HAP-1 (cell line): Measurements from ENCODE around the gene MEGF8.
A peak's percentile ranks its signal among the peaks of the same experiment; 100 is the strongest.
"Not testable (repeated sequence)": the region's sequence is repeated elsewhere in the genome, so short reads cannot be mapped to it uniquely, and the experiment has no call there.

Source experiments
- DNase-seq, 2 experiments: peaks; one replicate each; pipeline ENCODE4 v3.0.0-alpha.2; 2016 to 2020; ENCODE audit warnings: low spot score in 2 of 2
- H3K27me3 ChIP-seq: fragments of 250-450 bp; sonication (Bioruptor Pico); 2 replicates; pipeline ENCODE4 v1.5.1; 2020; ENCODE audit warnings: low read depth, mild to moderate bottlenecking, moderate library complexity
- H3K36me3 ChIP-seq: fragments of 250-450 bp; sonication (Bioruptor Pico); replicated peaks from 2 replicates; pipeline ENCODE4 v1.5.1; 2020; ENCODE audit warnings: mild to moderate bottlenecking
- H3K4me1 ChIP-seq: fragments of 250-450 bp; sonication (Bioruptor Pico); 2 replicates; pipeline ENCODE4 v1.5.1; 2020; ENCODE audit warnings: mild to moderate bottlenecking
- H3K4me3 ChIP-seq: fragments of 250-450 bp; sonication (Bioruptor Pico); 2 replicates; pipeline ENCODE4 v1.5.1; 2020; ENCODE audit warnings: mild to moderate bottlenecking, moderate library complexity
- H3K9me3 ChIP-seq: fragments of 250-450 bp; sonication (Bioruptor Pico); 2 replicates; pipeline ENCODE4 v1.5.1; 2020; ENCODE audit warnings: mild to moderate bottlenecking, moderate library complexity
- in situ Hi-C: fragments of 300-500 bp; cut with MboI; formaldehyde crosslinking; loops from 3 replicates; pipeline ENCODE4 v1.14.3; 2020; ENCODE audit warnings: low sequenced_read_pairs, inconsistent platforms, mixed read lengths

Gene MEGF8

DNA sequence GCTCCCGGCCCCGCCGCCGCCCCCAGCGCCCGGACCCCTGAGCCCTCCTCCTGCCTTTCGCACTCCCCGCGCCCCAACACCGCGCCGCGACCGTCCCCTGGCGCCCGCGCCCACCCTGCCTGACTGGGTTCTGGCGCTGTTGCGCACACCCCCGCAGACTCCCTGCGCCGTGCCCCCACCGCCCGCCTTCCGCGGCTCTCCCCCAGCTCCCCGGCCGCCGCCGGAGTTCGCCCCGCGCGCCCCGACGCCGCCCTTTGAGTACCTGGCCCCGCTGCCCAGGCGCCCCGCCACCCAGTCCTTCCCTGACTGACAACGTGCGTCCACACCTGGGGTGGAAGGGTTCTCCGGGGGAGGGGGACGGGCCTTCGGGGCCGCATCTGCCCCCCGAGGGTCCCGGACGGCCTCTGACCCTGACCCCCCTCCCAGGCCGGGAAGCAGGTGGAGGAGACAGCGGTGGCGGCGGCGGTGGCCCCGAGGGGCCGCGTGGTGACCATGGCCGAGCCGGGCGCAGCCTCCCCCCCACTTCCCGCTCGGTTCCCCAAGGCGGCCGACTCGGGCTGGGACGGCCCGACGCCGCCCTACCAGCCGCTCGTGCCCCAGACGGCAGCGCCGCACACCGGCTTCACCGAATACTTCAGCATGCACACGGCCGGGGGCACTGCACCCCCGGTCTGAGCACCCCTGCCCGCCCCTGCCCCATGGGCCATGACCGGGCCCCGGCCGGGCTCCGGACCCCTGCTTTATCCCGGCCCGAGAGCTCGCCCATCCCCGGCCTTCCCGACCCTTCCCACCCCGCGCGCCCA is 1.4 kb upstream of the MEGF8 start:
- H3K4me3 ChIP-seq = no peak overlapping the region
- no peaks in the 10 kb centered on the region for H3K9me3 ChIP-seq
- no peaks in the 10 kb centered on the region for H3K27me3 ChIP-seq
- in situ Hi-C loops = no loop called here
- H3K4me1 ChIP-seq = peaks cover 10% of the 10 kb centered on the region
- H3K36me3 ChIP-seq = peaks cover 3% of the 10 kb centered on the region; the same call in 1 of the 2 replicates
- no peak for DNase-seq

DNA sequence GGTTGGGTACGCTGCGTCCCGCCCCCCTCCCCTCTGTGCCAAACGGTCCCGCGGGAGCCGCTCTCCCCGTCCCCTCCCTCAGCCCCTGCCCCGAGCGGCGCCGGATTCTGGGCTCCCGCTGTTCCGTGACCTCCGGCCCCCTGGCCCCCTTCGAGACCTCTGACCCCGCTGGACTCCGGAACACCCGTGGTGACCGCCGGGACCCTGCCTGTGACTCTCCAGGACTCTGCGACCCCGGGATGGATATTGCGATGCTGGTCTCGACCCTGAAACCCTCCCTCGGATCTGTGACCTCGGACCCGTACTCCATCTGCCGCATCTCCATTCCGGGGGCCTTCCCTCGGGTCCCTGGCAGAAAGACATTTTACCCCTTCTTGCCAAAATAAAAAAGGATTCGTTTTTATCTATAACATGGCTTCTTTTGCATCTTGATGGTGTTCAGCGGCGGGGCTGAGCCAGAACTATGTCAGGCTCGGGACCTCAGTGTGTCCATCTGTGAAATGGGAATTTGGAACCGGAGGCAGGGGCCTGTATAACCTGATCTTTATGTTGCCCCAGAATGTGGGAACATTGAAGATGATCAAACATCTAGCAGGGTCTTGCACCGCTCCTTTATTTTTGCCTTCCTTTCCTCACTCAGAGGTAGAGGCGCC is 654 bp upstream of the MEGF8 start:
- H3K9me3 ChIP-seq = no peaks in the 10 kb centered on the region
- H3K36me3 ChIP-seq = peaks cover 3% of the 10 kb centered on the region; the same call in 1 of the 2 replicates
- no peaks in the 10 kb centered on the region for H3K27me3 ChIP-seq
- in situ Hi-C loops = no loop called here
- no peak for DNase-seq
- H3K4me3 ChIP-seq = peak overlapping the region; percentile 7
- H3K4me1 ChIP-seq = peaks cover 10% of the 10 kb centered on the region

DNA sequence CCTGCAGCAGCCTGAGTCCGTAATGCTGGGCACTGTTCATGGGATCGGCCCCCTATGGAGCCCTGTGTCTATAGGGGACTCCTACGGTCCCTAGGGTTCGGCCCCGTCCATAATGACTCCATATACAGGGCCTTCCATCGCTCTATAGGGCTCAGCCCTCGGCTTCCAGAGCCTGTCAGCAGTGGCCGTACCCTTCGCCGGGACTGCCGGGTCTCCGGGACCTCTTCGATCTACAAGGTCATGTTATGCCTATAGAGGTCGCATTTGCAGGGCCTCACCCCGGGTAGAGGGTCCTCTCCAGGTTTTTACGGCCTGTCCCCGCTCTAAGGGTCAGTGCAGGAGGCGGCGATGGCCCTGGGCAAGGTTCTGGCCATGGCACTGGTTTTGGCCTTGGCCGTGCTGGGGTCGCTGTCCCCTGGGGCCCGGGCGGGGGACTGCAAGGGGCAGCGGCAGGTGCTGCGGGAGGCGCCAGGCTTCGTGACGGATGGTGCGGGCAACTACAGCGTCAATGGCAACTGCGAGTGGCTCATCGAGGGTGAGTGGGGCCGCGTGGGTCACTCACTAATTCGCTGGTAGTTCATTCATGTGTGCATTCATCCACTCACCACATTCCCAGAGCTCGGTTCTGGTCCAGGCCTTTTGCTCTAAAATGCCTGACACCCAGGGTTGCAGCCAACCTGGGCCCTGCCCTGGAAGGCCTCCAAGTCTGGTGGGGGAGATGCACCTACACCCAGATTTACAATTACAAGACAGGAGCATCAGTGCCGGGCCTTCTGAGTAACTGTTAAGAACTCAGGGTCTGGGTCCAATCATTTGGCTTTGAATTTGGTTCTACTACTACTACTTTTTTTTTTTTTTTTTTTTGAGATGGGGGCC is 699 bp downstream of the MEGF8 start:
- no peaks in the 10 kb centered on the region for H3K27me3 ChIP-seq
- peak in 1 of 2 experiments; percentile 36 for DNase-seq
- peaks cover 3% of the 10 kb centered on the region; the same call in 1 of the 2 replicates for H3K36me3 ChIP-seq
- peaks cover 10% of the 10 kb centered on the region for H3K4me1 ChIP-seq
- no peaks in the 10 kb centered on the region for H3K9me3 ChIP-seq
- H3K4me3 ChIP-seq = peak overlapping the region; percentile 85
- in situ Hi-C loops = no loop called here

DNA sequence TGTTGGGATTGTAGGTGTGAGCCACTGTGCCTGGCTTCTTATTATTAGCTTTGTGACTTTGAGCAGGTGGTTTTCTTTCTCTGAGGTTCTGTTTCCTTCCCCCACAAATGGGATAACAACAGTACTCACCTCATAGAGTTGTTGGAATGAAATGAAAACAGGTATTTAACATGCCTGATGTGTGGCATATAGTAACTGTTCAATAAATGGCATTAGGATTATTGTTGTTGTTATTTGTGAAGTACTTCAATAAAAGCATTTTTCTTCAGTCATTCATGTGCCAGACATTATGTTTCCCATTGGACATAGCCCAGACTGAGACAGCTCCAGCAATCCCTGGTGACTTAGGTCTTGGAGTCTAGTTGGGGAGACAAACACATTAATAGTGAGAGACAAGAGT is 1.5 kb downstream of the MEGF8 start:
- H3K27me3 ChIP-seq = no peaks in the 10 kb centered on the region
- DNase-seq = no peak
- H3K4me3 ChIP-seq = peak overlapping the region; percentile 85
- in situ Hi-C loops = no loop called here
- peaks cover 3% of the 10 kb centered on the region; the same call in 1 of the 2 replicates for H3K36me3 ChIP-seq
- H3K4me1 ChIP-seq = peaks cover 10% of the 10 kb centered on the region
- H3K9me3 ChIP-seq = no peaks in the 10 kb centered on the region

DNA sequence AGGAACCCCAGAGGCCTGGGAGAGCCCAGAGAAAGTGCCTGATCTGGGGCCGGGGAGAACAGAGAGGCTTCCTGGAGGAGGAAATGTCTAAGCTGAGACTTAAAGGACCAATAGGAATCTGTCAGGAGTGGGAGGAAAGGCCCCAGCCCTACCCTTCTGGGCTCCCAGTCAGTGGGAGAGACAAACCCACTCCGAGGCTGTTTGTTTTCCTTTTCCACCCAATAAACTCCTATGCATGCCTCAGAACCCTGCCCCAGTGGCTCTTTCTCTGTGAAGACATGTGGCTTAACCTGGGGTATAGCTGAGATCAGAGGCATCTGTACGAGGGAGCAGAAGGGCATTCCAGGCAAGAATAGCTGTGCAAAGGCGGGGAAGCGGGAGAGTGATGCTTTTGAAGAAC is 1.9 kb downstream of the MEGF8 start:
- no peak for DNase-seq
- H3K9me3 ChIP-seq = no peaks in the 10 kb centered on the region
- H3K4me3 ChIP-seq = peak overlapping the region; percentile 85; the same call in 1 of the 2 replicates
- H3K36me3 ChIP-seq = peaks cover 3% of the 10 kb centered on the region; the same call in 1 of the 2 replicates
- H3K27me3 ChIP-seq = no peaks in the 10 kb centered on the region
- in situ Hi-C loops = no loop called here
- H3K4me1 ChIP-seq = peaks cover 10% of the 10 kb centered on the region

DNA sequence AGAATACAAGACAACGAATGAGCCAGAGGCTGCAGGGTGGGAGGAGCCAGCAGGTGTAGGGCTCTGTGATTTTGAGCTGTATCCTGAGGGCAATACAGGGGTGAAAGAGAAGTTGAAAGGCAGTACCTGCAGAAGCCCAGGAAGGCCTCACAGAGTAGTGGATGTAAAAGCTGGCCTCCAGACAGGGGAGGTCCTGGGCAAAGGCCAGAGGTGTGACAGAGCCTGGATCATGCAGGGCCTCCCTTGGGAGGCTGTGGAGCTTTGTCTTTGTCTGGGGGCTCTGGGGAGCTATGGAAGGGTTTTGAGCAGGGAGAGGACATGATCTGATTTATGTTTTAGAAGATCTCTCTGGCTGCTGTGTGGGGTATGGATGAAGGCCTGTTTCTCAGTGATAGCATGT is 2.7 kb downstream of the MEGF8 start:
- in situ Hi-C loops = no loop called here
- no peak for DNase-seq
- Histone ChIP-seq H3K4me1 (peaks cover 10% of the 10 kb centered on the region), H3K9me3 (no peaks in the 10 kb centered on the region), H3K4me3 (no peak overlapping the region), H3K27me3 (no peaks in the 10 kb centered on the region), H3K36me3 (peaks cover 5% of the 10 kb centered on the region; the same call in 1 of the 2 replicates)

DNA sequence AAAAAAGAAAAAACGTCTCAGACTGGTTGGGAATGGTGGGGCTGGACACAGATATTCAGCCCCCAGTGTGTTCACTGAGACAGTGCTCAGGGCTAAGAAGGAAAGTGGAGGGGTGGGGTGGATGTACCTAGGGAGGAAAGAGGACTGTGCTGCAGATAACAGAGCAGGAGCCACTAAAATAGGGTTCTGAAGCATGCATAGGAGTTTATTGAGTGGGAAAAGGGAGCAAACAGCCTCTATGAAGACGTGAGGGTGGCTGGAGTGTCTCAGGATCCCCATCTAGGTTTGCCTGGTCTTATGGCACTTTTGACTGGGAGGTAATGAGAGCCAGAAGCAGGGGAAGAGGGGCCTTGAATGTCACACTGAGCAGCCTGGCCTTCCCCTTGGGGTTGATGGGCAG is 3.4 kb downstream of the MEGF8 start:
- H3K4me3 ChIP-seq = no peak overlapping the region
- peaks cover 5% of the 10 kb centered on the region; the same call in 1 of the 2 replicates for H3K36me3 ChIP-seq
- no peaks in the 10 kb centered on the region for H3K27me3 ChIP-seq
- in situ Hi-C loops = no loop called here
- H3K4me1 ChIP-seq = peaks cover 10% of the 10 kb centered on the region
- no peaks in the 10 kb centered on the region for H3K9me3 ChIP-seq
- no peak for DNase-seq

DNA sequence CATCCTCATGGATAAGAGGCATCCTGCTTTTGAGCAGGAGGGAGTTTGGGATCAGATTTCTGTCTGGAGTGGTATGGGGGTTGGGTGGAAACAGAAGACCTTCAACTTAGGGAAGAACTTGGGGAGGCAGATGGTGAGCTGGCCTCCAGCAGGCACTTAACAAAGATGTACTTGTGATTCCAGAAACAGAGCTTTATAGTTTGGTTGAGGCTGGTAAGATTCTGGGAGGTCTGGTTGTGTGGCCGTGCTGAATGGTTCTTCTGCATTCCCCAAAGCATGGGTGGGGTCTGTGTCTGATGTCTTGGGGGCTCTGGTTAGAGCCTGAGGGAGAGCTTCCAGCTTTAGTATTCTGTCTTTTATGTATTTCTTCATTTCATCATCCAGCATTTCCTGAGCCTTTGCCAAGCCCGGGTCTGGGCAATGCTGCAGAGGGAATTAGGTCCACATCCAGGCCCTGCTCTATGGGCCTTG is 4.8 kb downstream of the MEGF8 start:
- in situ Hi-C loops = no loop called here

DNA sequence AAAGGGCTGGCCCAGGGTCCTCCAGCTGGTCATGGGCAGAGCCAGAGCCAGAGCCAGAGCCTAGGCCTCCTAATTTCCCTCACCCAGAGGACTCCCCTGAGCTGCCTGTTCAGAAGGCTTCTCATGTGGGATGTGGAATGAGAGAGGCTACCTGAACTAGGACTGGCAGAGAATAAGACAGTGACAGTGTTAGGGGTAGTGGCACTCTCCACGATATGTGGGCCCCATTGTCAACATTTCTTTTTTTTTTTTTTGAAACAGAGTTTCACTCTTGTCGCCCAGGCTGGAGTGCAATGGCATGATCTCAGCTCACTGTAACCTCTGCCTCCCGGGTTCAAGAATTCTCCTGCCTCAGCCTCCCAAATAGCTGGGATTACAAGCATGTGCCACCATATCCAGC is 5.9 kb downstream of the MEGF8 start:
- H3K9me3 ChIP-seq, DNase-seq, H3K4me3 ChIP-seq, in situ Hi-C loops, H3K27me3 ChIP-seq, H3K36me3 ChIP-seq: not testable (repeated sequence)
- H3K4me1 ChIP-seq = peaks cover 10% of the 10 kb centered on the region

More for the DNA sequence above, 4.8 kb downstream of the MEGF8 start:
- H3K9me3 ChIP-seq = no peaks in the 10 kb centered on the region
- H3K4me1 ChIP-seq = peaks cover 10% of the 10 kb centered on the region
- peaks cover 5% of the 10 kb centered on the region; the same call in 1 of the 2 replicates for H3K36me3 ChIP-seq
- no peaks in the 10 kb centered on the region for H3K27me3 ChIP-seq
- DNase-seq = no peak
- no peak overlapping the region for H3K4me3 ChIP-seq

DNA sequence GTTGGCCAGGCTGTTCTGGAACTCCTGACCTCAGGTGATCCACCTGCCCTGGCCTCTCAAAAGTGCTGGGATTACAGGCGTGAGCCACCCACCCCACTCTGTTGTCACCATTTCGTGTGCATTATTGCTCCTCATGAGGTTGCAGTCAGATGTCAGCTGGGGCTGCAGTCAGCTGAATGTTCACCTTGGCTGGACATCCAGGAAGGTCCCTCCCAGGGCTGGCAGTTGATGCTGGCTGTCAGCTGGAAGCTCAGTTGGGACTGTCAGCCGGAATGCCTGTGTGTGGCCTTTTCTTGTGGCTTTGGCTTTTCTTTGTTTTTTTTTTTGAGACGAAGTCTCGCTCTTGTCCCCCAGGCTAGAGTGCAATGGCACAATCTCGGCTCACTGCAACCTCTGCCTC is 6.6 kb downstream of the MEGF8 start:
- Histone ChIP-seq H3K9me3 (no peaks in the 10 kb centered on the region), H3K4me1 (peaks cover 7% of the 10 kb centered on the region), H3K36me3 (peaks cover 13% of the 10 kb centered on the region), H3K27me3 (no peaks in the 10 kb centered on the region), H3K4me3 (no peak overlapping the region)
- no peak for DNase-seq
- in situ Hi-C loops = no loop called here

DNA sequence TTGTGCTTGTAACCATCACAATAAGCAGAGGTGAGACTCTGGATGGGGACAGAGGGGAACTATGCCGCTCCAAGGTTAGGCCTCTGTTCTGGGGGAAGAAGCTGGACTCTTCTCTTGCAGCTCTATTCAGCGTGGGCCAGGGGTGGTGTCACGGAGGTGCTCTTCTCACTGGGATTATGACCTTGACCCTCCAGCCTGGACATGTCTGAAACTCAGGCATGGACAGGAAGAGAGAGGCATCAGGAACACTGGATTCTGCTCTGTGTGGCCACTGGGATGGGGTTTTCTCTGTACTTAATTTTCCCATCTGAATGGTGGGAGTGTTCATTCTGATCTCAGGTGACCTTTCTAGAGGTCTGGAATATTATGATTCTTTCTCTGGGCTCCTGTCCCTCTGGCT is 7.6 kb downstream of the MEGF8 start:
- no peaks in the 10 kb centered on the region for H3K4me1 ChIP-seq
- H3K4me3 ChIP-seq = no peak overlapping the region
- no peaks in the 10 kb centered on the region for H3K27me3 ChIP-seq
- peaks cover 11% of the 10 kb centered on the region for H3K36me3 ChIP-seq
- no peaks in the 10 kb centered on the region for H3K9me3 ChIP-seq
- in situ Hi-C loops = no loop called here
- no peak for DNase-seq

DNA sequence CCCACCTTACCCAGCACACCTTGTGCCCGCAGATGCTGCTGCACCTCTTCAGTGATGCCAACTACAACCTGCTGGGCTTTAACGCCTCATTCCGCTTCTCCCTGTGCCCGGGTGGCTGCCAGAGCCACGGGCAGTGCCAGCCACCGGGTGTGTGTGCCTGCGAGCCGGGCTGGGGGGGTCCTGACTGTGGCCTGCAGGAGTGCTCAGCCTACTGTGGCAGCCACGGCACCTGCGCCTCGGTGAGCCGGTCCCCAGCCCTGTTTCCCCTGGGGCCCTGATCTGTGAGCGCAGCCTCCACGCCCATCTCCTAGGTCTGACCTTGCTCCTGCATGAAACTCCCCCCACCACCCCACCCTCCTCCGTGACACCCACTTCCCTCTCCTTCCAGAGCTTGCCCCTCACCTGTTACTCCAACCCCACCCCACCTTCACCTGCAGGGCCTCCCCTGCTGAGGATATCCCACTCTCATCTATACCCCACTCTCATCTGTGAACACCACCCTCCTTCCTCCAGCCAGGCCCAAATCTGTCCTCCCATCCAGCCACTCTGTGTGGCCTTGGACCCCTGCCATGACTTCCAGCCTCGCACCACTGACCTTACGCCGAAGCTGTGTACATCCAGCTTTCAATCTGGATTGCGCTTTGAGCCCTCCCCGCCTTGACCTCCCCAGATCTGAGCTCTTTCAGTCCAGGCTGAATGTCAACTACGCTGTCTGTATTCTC is 8.7 kb downstream of the MEGF8 start:
- in situ Hi-C loops = no loop called here
- no peak for DNase-seq
- peaks cover 11% of the 10 kb centered on the region for H3K36me3 ChIP-seq

More for the DNA sequence above, 8.7 kb downstream of the MEGF8 start:
- no peak overlapping the region for H3K4me3 ChIP-seq
- no peaks in the 10 kb centered on the region for H3K9me3 ChIP-seq
- H3K27me3 ChIP-seq = no peaks in the 10 kb centered on the region
- H3K4me1 ChIP-seq = peaks cover 4% of the 10 kb centered on the region
